MCF 10A (cell line): ENCODE results near the gene SLC6A7. TPM values are rescaled to one million over a fixed set of nuclear protein-coding genes. Genes with fewer than 3 reads are reported as not detected.
A peak's percentile ranks its signal among the peaks of the same experiment; 100 is the strongest.

Experiments
- BruUV-seq: library from RNA; stranded (reverse); fragments of 400-500 nt; replicated peaks from 2 replicates; lab custom pipeline; 2021; lab: Mats Ljungman, UMichigan
- CTCF ChIA-PET: fragments of 300-600 bp; sonication (Branson Sonifier 250); formaldehyde crosslinking; extraction: SDS; loops from one replicate; lab custom pipeline; 2021; ENCODE audit warnings: antibody characterized with exemption, inconsistent platforms; lab: Yijun Ruan, JAX
- POLR2A ChIA-PET: fragments of 300-600, 350-650 bp; sonication (Branson Sonifier 250); formaldehyde crosslinking; extraction: SDS; loops from one replicate; lab custom pipeline; 2020; ENCODE audit warnings: antibody characterized with exemption, inconsistent platforms; lab: Yijun Ruan, JAX
- DNase-seq: peaks from one replicate; pipeline ENCODE4 v3.0.0-alpha.2; 2018; ENCODE audit not compliant: unreplicated experiment
- H3K27ac Mint-ChIP-seq: one replicate; pipeline ENCODE4 v1.8.0; 2022; ENCODE audit warnings: mild to moderate bottlenecking, low read depth, mixed read lengths; ENCODE audit not compliant: unreplicated experiment
- H3K27me3 Mint-ChIP-seq: one replicate; pipeline ENCODE4 v1.8.0; 2022; ENCODE audit warnings: mixed read lengths; ENCODE audit not compliant: insufficient read depth, unreplicated experiment
- H3K36me3 Mint-ChIP-seq: one replicate; pipeline ENCODE4 v1.8.0; 2022; ENCODE audit warnings: mild to moderate bottlenecking, moderate library complexity, mixed read lengths; ENCODE audit not compliant: insufficient read depth, unreplicated experiment
- H3K4me1 Mint-ChIP-seq: one replicate; pipeline ENCODE4 v1.8.0; 2022; ENCODE audit warnings: mixed read lengths; ENCODE audit not compliant: insufficient read depth, unreplicated experiment
- H3K4me3 Mint-ChIP-seq: one replicate; pipeline ENCODE4 v1.8.0; 2022; ENCODE audit warnings: mild to moderate bottlenecking, moderate library complexity, mixed read lengths; ENCODE audit not compliant: unreplicated experiment
- H3K9me3 Mint-ChIP-seq: one replicate; pipeline ENCODE4 v1.8.0; 2022; ENCODE audit warnings: mixed read lengths; ENCODE audit not compliant: unreplicated experiment
- intact Hi-C: fragments of 100-400 bp; cut with micrococcal nuclease; formaldehyde crosslinking; loops from 2 replicates; pipeline ENCODE4 v1.14.1; 2022
- total RNA-seq: library from RNA; stranded (reverse); gene quantifications from 2 replicates; pipeline ENCODE4 v1.2.3, GENCODE V29; 2022
- TF ChIP-seq, protein P1 (sequence below): fragments of 200-600 bp; IDR thresholded peaks from one replicate; pipeline ENCODE4 v1.8.0; 2022; ENCODE audit warnings: antibody characterized with exemption, mild to moderate bottlenecking; ENCODE audit not compliant: unreplicated experiment

Gene SLC6A7
- total RNA-seq, 1 experiment from 2014 or later, result not detected

DNA sequence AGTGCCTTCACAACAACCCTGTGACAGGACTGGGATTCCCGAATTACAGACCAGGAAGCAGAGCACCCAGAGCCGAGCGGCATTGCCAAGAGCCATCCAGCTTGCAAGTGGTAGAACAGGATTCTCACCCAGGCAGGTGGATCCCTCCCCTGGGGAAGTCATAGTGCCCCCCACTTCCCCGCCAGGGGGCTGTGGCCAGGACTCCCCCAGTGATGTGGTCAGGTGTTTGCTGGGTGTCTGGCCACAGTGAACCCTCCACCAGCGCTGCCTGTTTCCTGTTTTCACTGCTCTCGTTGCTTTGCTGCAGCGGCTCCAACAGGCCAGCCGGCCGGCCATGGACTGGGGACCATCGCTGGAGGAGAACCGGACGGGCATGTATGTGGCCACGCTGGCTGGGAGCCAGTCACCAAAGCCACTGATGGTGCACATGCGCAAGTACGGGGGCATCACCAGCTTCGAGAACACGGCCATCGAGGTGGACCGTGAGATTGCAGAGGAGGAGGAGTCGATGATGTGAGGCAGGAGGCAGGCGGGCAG lies 19.3 kb downstream of the SLC6A7 start:
- Mint-ChIP-seq H3K4me3 (no peak overlapping the region), H3K27ac (peak overlapping the region; percentile 63), H3K4me1 (peaks cover 13% of the 10 kb centered on the region), H3K27me3 (no peaks in the 10 kb centered on the region), H3K9me3 (no peaks in the 10 kb centered on the region), H3K36me3 (peaks cover 5% of the 10 kb centered on the region)
- BruUV-seq, result no TSS peak
- ChIA-PET CTCF (interaction anchor here (1.0 to 1.9 kb wide), 3 partner anchors 11 to 141 kb away, joined by 3 to 5 read pairs (median 3); no protein-coding TSS in a partner anchor), POLR2A (interaction anchor here (1.1 kb wide), 1 partner anchor 111 kb away, joined by 3 read pairs; no protein-coding TSS in a partner anchor)
- TF ChIP-seq, protein P1, sequence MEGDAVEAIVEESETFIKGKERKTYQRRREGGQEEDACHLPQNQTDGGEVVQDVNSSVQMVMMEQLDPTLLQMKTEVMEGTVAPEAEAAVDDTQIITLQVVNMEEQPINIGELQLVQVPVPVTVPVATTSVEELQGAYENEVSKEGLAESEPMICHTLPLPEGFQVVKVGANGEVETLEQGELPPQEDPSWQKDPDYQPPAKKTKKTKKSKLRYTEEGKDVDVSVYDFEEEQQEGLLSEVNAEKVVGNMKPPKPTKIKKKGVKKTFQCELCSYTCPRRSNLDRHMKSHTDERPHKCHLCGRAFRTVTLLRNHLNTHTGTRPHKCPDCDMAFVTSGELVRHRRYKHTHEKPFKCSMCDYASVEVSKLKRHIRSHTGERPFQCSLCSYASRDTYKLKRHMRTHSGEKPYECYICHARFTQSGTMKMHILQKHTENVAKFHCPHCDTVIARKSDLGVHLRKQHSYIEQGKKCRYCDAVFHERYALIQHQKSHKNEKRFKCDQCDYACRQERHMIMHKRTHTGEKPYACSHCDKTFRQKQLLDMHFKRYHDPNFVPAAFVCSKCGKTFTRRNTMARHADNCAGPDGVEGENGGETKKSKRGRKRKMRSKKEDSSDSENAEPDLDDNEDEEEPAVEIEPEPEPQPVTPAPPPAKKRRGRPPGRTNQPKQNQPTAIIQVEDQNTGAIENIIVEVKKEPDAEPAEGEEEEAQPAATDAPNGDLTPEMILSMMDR, result no peak
- DNase-seq, result peak; percentile 83
- intact Hi-C loops, result no loop called here

DNA sequence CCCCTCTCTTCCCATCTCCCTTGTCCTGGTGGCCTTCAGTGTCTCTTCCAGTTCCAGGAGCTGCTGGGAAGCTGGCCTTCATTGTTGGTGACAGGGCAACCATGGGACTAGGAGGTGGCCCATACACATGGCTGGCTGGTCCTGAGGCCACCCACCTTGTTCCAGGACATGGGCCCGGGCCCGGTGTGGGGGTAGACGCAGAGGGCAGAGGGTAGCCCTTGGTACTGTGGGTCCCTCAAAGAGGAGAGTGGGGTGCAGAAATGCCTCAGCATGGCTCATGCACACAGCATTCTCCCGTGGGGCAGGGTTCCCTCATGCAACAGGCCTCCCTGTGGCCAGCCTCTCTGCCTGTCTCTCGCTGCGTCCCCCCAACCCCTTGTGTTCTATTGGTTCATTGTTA lies 20.8 kb downstream of the SLC6A7 start:
- Mint-ChIP-seq H3K27me3 (no peaks in the 10 kb centered on the region), H3K4me1 (peaks cover 13% of the 10 kb centered on the region), H3K9me3 (no peaks in the 10 kb centered on the region), H3K36me3 (peaks cover 5% of the 10 kb centered on the region), H3K27ac (no peak overlapping the region), H3K4me3 (no peak overlapping the region)
- no TSS peak for BruUV-seq
- intact Hi-C loops, result no loop called here
- POLR2A ChIA-PET, result interaction anchor here (0.9 kb wide), 1 partner anchor 9 kb away, joined by 3 read pairs; no protein-coding TSS in a partner anchor
- TF ChIP-seq, protein P1, result no peak
- CTCF ChIA-PET, result interaction anchor here (0.8 to 1.4 kb wide), 5 partner anchors 32 to 181 kb away, joined by 3 to 6 read pairs (median 3); no protein-coding TSS in a partner anchor
- no peak for DNase-seq

DNA sequence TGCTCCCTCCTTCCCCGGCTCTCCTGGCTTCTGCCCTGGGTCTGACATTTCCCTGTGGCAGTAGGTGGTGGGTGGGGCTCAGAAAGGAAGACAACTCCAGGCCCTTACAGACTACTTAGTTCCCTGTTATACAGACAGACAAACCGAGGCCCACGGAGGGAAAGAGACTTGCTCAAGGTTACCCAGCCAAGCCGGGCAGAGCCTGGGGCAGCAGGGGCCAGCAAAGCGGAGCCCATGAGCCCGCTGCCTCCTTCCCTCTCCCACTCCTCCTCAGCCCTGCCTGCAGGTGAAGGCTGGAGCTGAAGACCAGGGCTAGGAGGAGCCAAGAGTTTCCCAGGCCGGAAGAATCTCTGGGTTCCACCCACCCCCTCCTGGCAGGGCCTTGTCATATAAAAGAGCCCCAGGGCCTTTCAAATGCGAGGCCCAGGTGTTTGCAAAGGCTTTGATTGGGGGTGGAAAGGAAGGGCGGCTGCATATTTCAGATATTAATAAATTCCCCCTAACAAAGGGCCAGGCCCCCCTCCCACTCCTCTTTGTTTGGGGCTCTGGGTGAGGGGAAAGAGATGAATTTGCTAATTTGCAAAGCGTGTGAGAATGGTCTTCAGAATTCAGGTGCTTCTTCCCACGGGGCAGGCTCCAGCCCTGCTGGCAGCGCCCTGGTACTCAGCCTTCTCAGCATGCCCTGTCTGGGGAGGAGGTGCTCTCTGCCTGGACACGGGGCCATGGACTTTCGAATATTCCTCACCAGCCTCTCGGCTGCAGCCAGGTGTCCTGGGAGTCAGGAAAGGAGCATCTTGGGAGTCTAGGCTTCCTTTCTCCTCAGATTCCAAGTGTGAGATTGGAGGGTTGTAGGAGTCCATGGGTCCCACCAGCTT lies 21.5 kb downstream of the SLC6A7 start:
- no peak overlapping the region for H3K27ac Mint-ChIP-seq
- H3K36me3 Mint-ChIP-seq, result peaks cover 5% of the 10 kb centered on the region
- TF ChIP-seq, protein P1, result no peak
- CTCF ChIA-PET, result interaction anchor here (0.9 to 1.4 kb wide), 4 partner anchors 32 to 140 kb away, joined by 3 to 6 read pairs (median 4); no protein-coding TSS in a partner anchor
- H3K4me1 Mint-ChIP-seq, result peaks cover 13% of the 10 kb centered on the region
- H3K9me3 Mint-ChIP-seq, result no peaks in the 10 kb centered on the region
- no TSS peak for BruUV-seq
- POLR2A ChIA-PET, result no interaction called here
- DNase-seq, result no peak
- intact Hi-C loops, result no loop called here
- no peak overlapping the region for H3K4me3 Mint-ChIP-seq
- no peaks in the 10 kb centered on the region for H3K27me3 Mint-ChIP-seq

DNA sequence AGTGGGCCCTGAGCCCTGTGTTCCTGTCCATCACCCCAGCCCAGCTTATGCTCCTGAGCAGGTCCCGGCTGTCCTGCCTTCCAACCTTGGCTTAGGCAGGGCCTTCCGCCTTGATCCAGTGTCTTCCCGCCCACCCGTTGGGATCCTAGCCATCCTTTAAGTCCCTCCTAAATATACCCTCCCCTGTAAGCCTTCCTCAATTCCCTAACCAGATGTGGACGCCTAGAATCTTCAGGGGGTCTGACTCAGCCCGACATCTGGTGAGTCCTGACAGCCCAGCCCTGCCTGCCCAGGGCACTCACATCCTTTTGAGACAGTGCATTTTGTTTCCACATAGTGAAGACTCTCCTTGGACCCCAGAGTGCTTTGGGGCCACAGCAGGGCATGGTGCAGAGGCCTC lies 23.7 kb downstream of the SLC6A7 start:
- ChIA-PET POLR2A (interaction anchor here (0.8 kb wide), 1 partner anchor 18 kb away, joined by 3 read pairs; no protein-coding TSS in a partner anchor), CTCF (interaction anchor here (0.7 to 8.3 kb wide), 6 partner anchors 23 to 248 kb away, joined by 3 to 118 read pairs (median 5); no protein-coding TSS in a partner anchor)
- TF ChIP-seq, protein P1, result no peak
- peaks cover 5% of the 10 kb centered on the region for H3K36me3 Mint-ChIP-seq
- no peaks in the 10 kb centered on the region for H3K27me3 Mint-ChIP-seq
- intact Hi-C loops, result no loop called here
- H3K4me1 Mint-ChIP-seq, result peaks cover 7% of the 10 kb centered on the region
- H3K4me3 Mint-ChIP-seq, result no peak overlapping the region
- H3K27ac Mint-ChIP-seq, result no peak overlapping the region
- no peaks in the 10 kb centered on the region for H3K9me3 Mint-ChIP-seq
- no peak for DNase-seq
- no TSS peak for BruUV-seq
